PFSK-1 (cell line): ENCODE data around the gene CYTH1.

Experiments used
- FOXP2 ChIP-seq: optimal IDR thresholded peaks from 2 replicates; pipeline ENCODE3; 2011; ENCODE audit warnings: borderline replicate concordance, control low read depth, inconsistent platforms; ENCODE audit not compliant: insufficient read depth; ENCODE audit errors: extremely low read length, extremely low read depth
- POLR2AphosphoS5 ChIP-seq: IDR thresholded peaks from 2 replicates; pipeline ENCODE4 v1.6.1; 2012; ENCODE audit warnings: low read depth, mild to moderate bottlenecking, control low read depth, low read length, moderate library complexity
- REST ChIP-seq, 2 experiments: IDR thresholded peaks; 2 replicates each; pipeline versions ENCODE4 v1.6.1 to v1.8.0; 2011 to 2012; ENCODE audit warnings: low read depth in 2 of 2, low read length in 2 of 2, control low read depth in 1 of 2, inconsistent platforms in 1 of 2, mild to moderate bottlenecking in 1 of 2, moderate library complexity in 1 of 2; ENCODE audit not compliant: insufficient read depth in 1 of 2
- SIN3A ChIP-seq: IDR thresholded peaks from 2 replicates; pipeline ENCODE4 v1.6.1; 2012; ENCODE audit warnings: mild to moderate bottlenecking, low read length, moderate library complexity, borderline replicate concordance; ENCODE audit not compliant: insufficient read depth
- TAF1 ChIP-seq: IDR thresholded peaks from 2 replicates; pipeline ENCODE4 v1.6.1; 2012; ENCODE audit warnings: low read length, control low read depth, borderline replicate concordance; ENCODE audit not compliant: insufficient read depth

CYTH1 gene

GRCh38 chr17:78747488-78747887 lies 34.6 kb downstream of the CYTH1 start:
- TF ChIP-seq POLR2AphosphoS5: no peak
- TF ChIP-seq SIN3A: no peak
- no peak for TF ChIP-seq TAF1
- no peak for TF ChIP-seq FOXP2
- TF ChIP-seq REST (IDR thresholded peaks at IDR 0.05; ENCODE audit: insufficient read depth in 1 of 2, low read depth in 2 of 2, low read length in 2 of 2): no peak

GRCh38 chr17:78746949-78747269 lies 35.2 kb downstream of the CYTH1 start:
- no peak for TF ChIP-seq TAF1
- TF ChIP-seq REST (IDR thresholded peaks at IDR 0.05; ENCODE audit: insufficient read depth in 1 of 2, low read depth in 2 of 2, low read length in 2 of 2): no peak
- TF ChIP-seq FOXP2: no peak
- no peak for TF ChIP-seq POLR2AphosphoS5
- TF ChIP-seq SIN3A: no peak

- TF ChIP-seq TAF1 (no peak), REST (IDR thresholded peaks at IDR 0.05; ENCODE audit: insufficient read depth in 1 of 2, low read depth in 2 of 2, low read length in 2 of 2) (no peak), SIN3A (no peak), FOXP2 (no peak)
Measured at GRCh38 chr17:78746263-78746948, 35.7 kb downstream of the CYTH1 start.

- TF ChIP-seq TAF1: no peak
Measured at GRCh38 chr17:78745407-78746088, 36.5 kb downstream of the CYTH1 start.

GRCh38 chr17:78742901-78743300 lies 39.2 kb downstream of the CYTH1 start:
- TF ChIP-seq SIN3A: no peak
- no peak for TF ChIP-seq TAF1
- TF ChIP-seq FOXP2: no peak
- no peak for TF ChIP-seq POLR2AphosphoS5
- TF ChIP-seq REST (IDR thresholded peaks at IDR 0.05; ENCODE audit: insufficient read depth in 1 of 2, low read depth in 2 of 2, low read length in 2 of 2): no peak
